MM.1S (cell line): ENCODE data around the gene GNGT1.
"Not testable (repeated sequence)": the region's sequence is repeated elsewhere in the genome, so short reads cannot be mapped to it uniquely, and the experiment has no call there.

Experiments
- DNase-seq: peaks from one replicate; pipeline ENCODE4 v3.0.0-alpha.2; 2015
- H2AFZ ChIP-seq: fragments of 300-600 bp; sonication (generic); 2 replicates; pipeline ENCODE4 v1.6.0; 2016; ENCODE audit warnings: antibody characterized with exemption, low read length
- H3F3A ChIP-seq: fragments of 300-600 bp; sonication (generic); 2 replicates; pipeline ENCODE4 v1.6.1; 2016; ENCODE audit warnings: mild to moderate bottlenecking, antibody characterized with exemption, low read length, moderate library complexity, mixed read lengths; ENCODE audit not compliant: insufficient read depth
- H3K27ac ChIP-seq: fragments of 300-600 bp; sonication (generic); 2 replicates; pipeline ENCODE4 v1.5.1; 2016; ENCODE audit warnings: mild to moderate bottlenecking, low read length
- H3K27me3 ChIP-seq: fragments of 300-600 bp; sonication (generic); replicated peaks from 2 replicates; pipeline ENCODE4 v1.6.0; 2016; ENCODE audit warnings: low read length; ENCODE audit not compliant: insufficient read depth
- H3K36me3 ChIP-seq: fragments of 300-600 bp; sonication (generic); replicated peaks from 2 replicates; pipeline ENCODE4 v1.6.1; 2016; ENCODE audit warnings: mild to moderate bottlenecking, low read length, mixed read lengths; ENCODE audit not compliant: insufficient read depth
- H3K4me1 ChIP-seq: fragments of 300-600 bp; sonication (generic); 2 replicates; pipeline ENCODE4 v1.6.1; 2016; ENCODE audit warnings: low read length, mixed read lengths
- H3K4me2 ChIP-seq: fragments of 300-600 bp; sonication (generic); 2 replicates; pipeline ENCODE4 v1.6.0; 2016; ENCODE audit warnings: low read depth, low read length
- H3K4me3 ChIP-seq: fragments of 300-600 bp; sonication (generic); 2 replicates; pipeline ENCODE4 v1.5.1; 2016; ENCODE audit warnings: low read length, mixed read lengths
- H3K79me2 ChIP-seq: fragments of 300-600 bp; sonication (generic); 2 replicates; pipeline ENCODE4 v1.6.1; 2016; ENCODE audit warnings: mixed run types, low read length, mixed read lengths
- H3K9ac ChIP-seq: fragments of 300-600 bp; sonication (generic); 2 replicates; pipeline ENCODE4 v1.6.1; 2016; ENCODE audit warnings: low read length, mixed read lengths
- H3K9me2 ChIP-seq: fragments of 300-600 bp; sonication (generic); replicated peaks from 2 replicates; pipeline ENCODE4 v1.6.1; 2016; ENCODE audit warnings: mild to moderate bottlenecking, low read length, mixed read lengths; ENCODE audit not compliant: insufficient read depth
- H3K9me3 ChIP-seq: fragments of 300-600 bp; sonication (generic); replicated peaks from 2 replicates; pipeline ENCODE4 v1.6.1; 2016; ENCODE audit warnings: mild to moderate bottlenecking, low read length, mixed read lengths; ENCODE audit not compliant: insufficient read depth
- H4K20me1 ChIP-seq: fragments of 300-600 bp; sonication (generic); 2 replicates; pipeline ENCODE4 v1.6.1; 2016; ENCODE audit warnings: mild to moderate bottlenecking, low read length, moderate library complexity, mixed read lengths; ENCODE audit not compliant: insufficient read depth
- CTCF ChIP-seq: fragments of 300-600 bp; sonication (generic); IDR thresholded peaks from 2 replicates; pipeline ENCODE4 v1.5.1; 2016; ENCODE audit warnings: antibody characterized with exemption, low read length, mixed read lengths
- EZH2 ChIP-seq: fragments of 300-600 bp; sonication (generic); optimal IDR thresholded peaks from 2 replicates; pipeline ENCODE3; 2017; ENCODE audit warnings: low read depth, mild to moderate bottlenecking, antibody characterized with exemption, low read length, mixed read lengths
- EZH2phosphoT487 ChIP-seq: fragments of 300-600 bp; sonication (generic); IDR thresholded peaks from 2 replicates; pipeline ENCODE4 v1.6.1; 2018; ENCODE audit warnings: antibody characterized with exemption, low read length

Gene GNGT1

DNA sequence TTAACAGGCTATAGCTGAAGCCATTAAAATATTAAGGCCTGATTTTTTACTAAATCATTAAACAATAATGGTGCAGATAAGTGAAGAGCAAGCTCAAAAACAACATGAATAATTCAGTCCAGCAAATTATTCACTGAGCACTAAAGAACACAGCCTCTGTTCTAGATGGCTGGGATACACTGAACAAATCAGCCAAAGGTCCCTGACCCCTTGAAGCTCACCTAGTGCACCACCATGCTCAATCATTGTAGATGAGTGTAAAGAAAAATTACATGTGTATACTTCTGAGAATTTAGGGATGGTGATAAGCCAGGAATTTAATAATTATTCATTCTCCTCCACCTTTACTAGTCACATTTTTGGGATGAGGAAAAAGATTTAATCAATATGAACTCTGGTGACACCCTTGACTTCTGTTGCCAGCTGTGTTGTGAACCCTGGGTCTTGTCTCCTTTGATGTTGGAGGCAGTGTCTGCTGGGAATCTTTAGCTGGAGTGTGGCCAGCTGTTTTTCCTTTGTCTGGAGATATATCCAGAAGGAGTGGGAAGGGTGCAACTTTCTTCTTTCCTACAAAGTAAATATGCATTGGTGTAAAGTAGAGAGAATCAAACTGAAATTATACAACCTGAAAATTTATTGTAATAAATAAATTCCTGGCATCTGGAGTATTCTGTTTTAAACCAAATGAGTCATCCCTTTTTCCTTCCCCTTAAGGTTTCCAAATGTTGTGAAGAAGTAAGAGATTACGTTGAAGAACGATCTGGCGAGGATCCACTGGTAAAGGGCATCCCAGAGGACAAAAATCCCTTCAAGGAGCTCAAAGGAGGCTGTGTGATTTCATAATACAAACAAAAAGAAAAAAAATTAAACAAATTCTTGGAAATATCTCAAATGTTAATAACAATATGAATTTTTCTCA, 4.0 kb downstream of the GNGT1 start:
- H2AFZ ChIP-seq: no peak overlapping the region
- H3K9ac ChIP-seq: no peak overlapping the region
- H3K4me1 ChIP-seq: no peaks in the 10 kb centered on the region
- H4K20me1 ChIP-seq: no peaks in the 10 kb centered on the region
- H3F3A ChIP-seq: no peaks in the 10 kb centered on the region
- H3K9me3 ChIP-seq: no peaks in the 10 kb centered on the region
- no peak for DNase-seq
- H3K4me2 ChIP-seq: no peak overlapping the region
- TF ChIP-seq EZH2 (no peak), EZH2phosphoT487 (no peak), CTCF (no peak)
- H3K79me2 ChIP-seq: no peaks in the 10 kb centered on the region
- H3K36me3 ChIP-seq: no peaks in the 10 kb centered on the region
- H3K27me3 ChIP-seq: no peaks in the 10 kb centered on the region
- H3K27ac ChIP-seq: no peak overlapping the region
- no peak overlapping the region for H3K4me3 ChIP-seq
- no peaks in the 10 kb centered on the region for H3K9me2 ChIP-seq

DNA sequence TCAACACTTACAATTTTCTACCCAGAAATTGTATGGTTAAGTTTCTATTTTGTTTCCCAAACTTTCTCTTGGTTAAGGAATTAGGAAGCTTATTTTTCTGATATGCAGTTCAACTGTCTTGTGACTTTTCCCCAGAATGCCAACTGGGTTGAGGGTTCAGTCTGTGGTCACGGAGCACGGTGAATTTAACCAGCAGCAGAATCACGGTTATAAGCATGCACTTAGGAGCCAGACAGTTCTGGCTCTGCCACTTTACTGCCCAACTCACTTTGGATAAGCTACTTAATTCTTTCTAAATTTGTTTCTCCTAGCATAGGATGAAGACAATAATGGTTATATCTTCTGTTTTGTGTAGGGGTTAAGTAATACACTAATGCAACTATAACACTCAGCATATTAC, 4.9 kb downstream of the GNGT1 start:
- not testable (repeated sequence) for H3F3A ChIP-seq

DNA sequence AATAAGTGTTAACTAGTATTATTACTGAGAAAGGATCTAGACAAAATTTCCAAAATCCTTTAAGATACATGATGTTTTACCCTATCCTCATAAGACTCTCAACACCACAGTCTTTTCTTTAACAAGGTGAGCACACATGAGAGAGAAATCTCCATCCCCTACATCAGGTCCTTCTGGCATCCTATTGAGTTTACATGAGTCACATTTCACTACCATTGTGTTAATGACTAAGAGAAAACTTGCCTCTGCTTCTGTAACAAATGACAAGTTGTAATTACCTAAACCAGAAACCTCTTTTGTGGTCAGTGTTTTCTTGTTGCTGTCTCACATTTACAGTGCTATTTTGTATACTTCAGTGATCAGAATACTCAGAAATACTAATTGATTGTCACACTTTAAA, 5.3 kb downstream of the GNGT1 start:
- H3F3A ChIP-seq, H3K9me3 ChIP-seq, H3K9me2 ChIP-seq, H3K79me2 ChIP-seq, H2AFZ ChIP-seq, H3K27ac ChIP-seq, H3K4me3 ChIP-seq, H3K4me1 ChIP-seq, H4K20me1 ChIP-seq, H3K9ac ChIP-seq, H3K27me3 ChIP-seq, H3K36me3 ChIP-seq, DNase-seq, H3K4me2 ChIP-seq: not testable (repeated sequence)

More for the DNA sequence above, 4.9 kb downstream of the GNGT1 start:
- H3K27me3 ChIP-seq, H3K4me2 ChIP-seq, H3K9me2 ChIP-seq, H2AFZ ChIP-seq, H3K4me1 ChIP-seq, H4K20me1 ChIP-seq, DNase-seq, H3K4me3 ChIP-seq, H3K27ac ChIP-seq, H3K36me3 ChIP-seq, H3K9ac ChIP-seq, H3K9me3 ChIP-seq, H3K79me2 ChIP-seq: not testable (repeated sequence)

DNA sequence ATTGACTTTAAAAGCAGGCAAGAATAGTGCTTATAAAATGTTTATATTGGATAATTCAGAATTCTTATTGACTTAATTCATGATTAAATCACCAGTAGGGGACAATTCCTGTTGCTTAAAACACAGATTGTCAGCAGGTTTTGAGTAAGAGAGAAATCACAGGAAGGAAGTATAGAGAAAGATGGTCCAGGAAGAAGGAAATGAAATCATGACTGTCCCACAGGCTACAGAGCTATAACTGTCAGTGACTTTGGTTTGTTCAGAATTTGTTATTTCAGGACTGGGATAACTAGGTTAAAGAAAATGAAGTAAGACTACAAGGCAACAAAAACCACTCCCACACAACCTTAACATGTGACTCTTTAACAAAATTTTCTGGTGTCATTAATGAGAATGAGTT, 6.8 kb downstream of the GNGT1 start:
- Histone ChIP-seq H4K20me1 (no peaks in the 10 kb centered on the region), H3K9ac (no peak overlapping the region), H2AFZ (no peak overlapping the region), H3F3A (no peaks in the 10 kb centered on the region), H3K9me2 (no peaks in the 10 kb centered on the region), H3K4me2 (no peak overlapping the region), H3K36me3 (no peaks in the 10 kb centered on the region), H3K27ac (no peak overlapping the region), H3K27me3 (no peaks in the 10 kb centered on the region), H3K4me3 (no peak overlapping the region), H3K4me1 (no peaks in the 10 kb centered on the region), H3K79me2 (no peaks in the 10 kb centered on the region), H3K9me3 (no peaks in the 10 kb centered on the region)
- no peak for TF ChIP-seq EZH2phosphoT487
- TF ChIP-seq CTCF: no peak
- no peak for TF ChIP-seq EZH2
- no peak for DNase-seq
